Gastrocnemius medialis (tissue), 4 donors: Measurements from ENCODE around the gene TMX1. TPM values are rescaled to one million over a fixed set of nuclear protein-coding genes. Genes with fewer than 3 reads are reported as not detected.

Experiments used
- ATAC-seq, 2 donors: fragments of 150-250 bp; one replicate each; pipeline ENCODE4 v1.9.1; 2016
- DNase-seq, 2 donors: peaks; one replicate each; pipeline ENCODE4 v3.0.0-alpha.2; 2019
- H3K27ac ChIP-seq, 4 donors: fragments of 200-600 bp; sonication (generic); 1 replicate in 1 of 4; 2 replicates in 3 of 4; pipeline ENCODE4 v1.5.1; 2016 to 2018; ENCODE audit warnings: mild to moderate bottlenecking in 2 of 4, moderate library complexity in 1 of 4
- H3K27me3 ChIP-seq, 3 donors: fragments of 200-600 bp; sonication (generic) in 2 of 3; 1 replicate in 1 of 3; 2 replicates in 2 of 3; pipeline versions ENCODE4 v1.5.1 to v1.6.0; 2016 to 2019; ENCODE audit warnings: mild to moderate bottlenecking in 1 of 3, moderate library complexity in 1 of 3
- H3K36me3 ChIP-seq, 2 donors: fragments of 200-600 bp; sonication (generic) in 1 of 2; one replicate each; pipeline ENCODE4 v1.5.1; 2017 to 2018
- H3K4me1 ChIP-seq, 2 donors: fragments of 200-600 bp; sonication (generic) in 1 of 2; one replicate each; pipeline ENCODE4 v1.5.1; 2016 to 2017; ENCODE audit warnings: mild to moderate bottlenecking in 2 of 2
- H3K4me3 ChIP-seq, 4 donors: fragments of 200-600 bp; sonication (generic) in 3 of 4; 1 replicate in 1 of 4; 2 replicates in 3 of 4; pipeline ENCODE4 v1.5.1; 2016 to 2019; ENCODE audit warnings: mild to moderate bottlenecking in 2 of 4
- H3K9me3 ChIP-seq, 3 donors: fragments of 200-600 bp; sonication (generic) in 2 of 3; 1 replicate in 1 of 3; 2 replicates in 2 of 3; pipeline ENCODE4 v1.5.1; 2016 to 2019
- CTCF ChIP-seq, 5 experiments: fragments of 450-650 bp in 3 of 5; fragments of 200-600 bp in 2 of 5; sonication (generic) in 2 of 5; IDR thresholded peaks in 4 of 5; conservative IDR thresholded peaks in 1 of 5; 1 replicate in 4 of 5; 2 replicates in 1 of 5; pipeline ENCODE4 v1.5.1; 2016 to 2019; ENCODE audit warnings: antibody characterized with exemption in 5 of 5, mild to moderate bottlenecking in 3 of 5, moderate library complexity in 3 of 5
- POLR2A ChIP-seq, 2 donors: fragments of 450-650 bp; IDR thresholded peaks; one replicate each; pipeline ENCODE4 v1.6.1; 2017; ENCODE audit warnings: antibody characterized with exemption in 2 of 2, mild to moderate bottlenecking in 2 of 2, moderate library complexity in 2 of 2
- in situ Hi-C, 4 donors: fragments of 200-750 bp; cut with MboI; loops; one replicate each; pipeline versions ENCODE4 v1.15.0 to v1.8.0; 2017; ENCODE audit warnings: low sequenced_read_pairs in 4 of 4
- intact Hi-C: fragments of 100-400 bp; cut with DNase I; formaldehyde crosslinking; loops from one replicate; pipeline ENCODE4 v1.15.1; 2023; ENCODE audit warnings: low total_unique reads
- total RNA-seq, 4 donors: library from RNA; depleted of rRNA; stranded (reverse); fragments of >200 nt; gene quantifications; one replicate each; pipeline versions ENCODE4 v1.1.0 to v1.2.3, GENCODE V29; 2016

The TMX1 gene
- total RNA-seq, 4 donors from 2014 or later: 13.5 to 17.3 (median 15.7) TPM

- Histone ChIP-seq H3K36me3 (no peaks in the 10 kb centered on the region), H3K4me3 (no peak overlapping the region), H3K27ac (no peak overlapping the region), H3K27me3 (no peaks in the 10 kb centered on the region), H3K9me3 (no peaks in the 10 kb centered on the region), H3K4me1 (peaks cover 6 to 10% of the 10 kb centered on the region in 2 donors)
- intact Hi-C loops: no loop called here
- no peak for TF ChIP-seq CTCF (IDR thresholded peaks at IDR 0.05 in 4 of 5, conservative IDR thresholded peaks at IDR 0.05 in 1 of 5)
- no peak for TF ChIP-seq POLR2A (IDR thresholded peaks at IDR 0.05)
- ATAC-seq (no peak), DNase-seq (no peak)
- in situ Hi-C loops: loop anchor here in 3 of 4 donors (25.0 kb wide), 1 partner anchor 690 kb away; the partner anchor contains the start of gene RTRAF (in 3 of the 3)
Measured at GRCh38 chr14:51297066-51297465, 57.0 kb downstream of the TMX1 start.

- Histone ChIP-seq H3K9me3 (no peaks in the 10 kb centered on the region), H3K27me3 (no peaks in the 10 kb centered on the region), H3K4me3 (no peak overlapping the region), H3K27ac (no peak overlapping the region), H3K4me1 (no peaks in the 10 kb centered on the region), H3K36me3 (no peaks in the 10 kb centered on the region)
- ATAC-seq (no peak), DNase-seq (no peak)
- intact Hi-C loops (no loop called here), in situ Hi-C loops (loop anchor here in 3 of 4 donors (25.0 kb wide), 1 partner anchor 688 kb away; the partner anchor contains the start of gene RTRAF (in 3 of the 3))
- TF ChIP-seq POLR2A (IDR thresholded peaks at IDR 0.05) (no peak), CTCF (IDR thresholded peaks at IDR 0.05 in 4 of 5, conservative IDR thresholded peaks at IDR 0.05 in 1 of 5) (no peak)
Measured at GRCh38 chr14:51298895-51299294, 58.8 kb downstream of the TMX1 start.

- intact Hi-C loops: no loop called here
- H3K27ac ChIP-seq: no peak overlapping the region
- no peaks in the 10 kb centered on the region for H3K36me3 ChIP-seq
Measured at GRCh38 chr14:51302295-51303030, 62.4 kb downstream of the TMX1 start.

GRCh38 chr14:51304438-51304837 lies 64.4 kb downstream of the TMX1 start:
- no peak for TF ChIP-seq POLR2A (IDR thresholded peaks at IDR 0.05)
- no peaks in the 10 kb centered on the region for H3K9me3 ChIP-seq
- H3K36me3 ChIP-seq: no peaks in the 10 kb centered on the region
- no peak overlapping the region for H3K4me3 ChIP-seq
- in situ Hi-C loops (no loop called here), intact Hi-C loops (no loop called here)
- no peaks in the 10 kb centered on the region for H3K27me3 ChIP-seq
- DNase-seq: no peak
- no peaks in the 10 kb centered on the region for H3K4me1 ChIP-seq
- H3K27ac ChIP-seq: no peak overlapping the region
- ATAC-seq: no peak

More at GRCh38 chr14:51302295-51303030, 62.4 kb downstream of the TMX1 start:
- H3K9me3 ChIP-seq: no peaks in the 10 kb centered on the region
- no peaks in the 10 kb centered on the region for H3K4me1 ChIP-seq
- in situ Hi-C loops: no loop called here
- no peaks in the 10 kb centered on the region for H3K27me3 ChIP-seq
- ATAC-seq (no peak), DNase-seq (no peak)
- no peak overlapping the region for H3K4me3 ChIP-seq
- TF ChIP-seq POLR2A (IDR thresholded peaks at IDR 0.05) (no peak), CTCF (IDR thresholded peaks at IDR 0.05 in 4 of 5, conservative IDR thresholded peaks at IDR 0.05 in 1 of 5) (no peak)

GRCh38 chr14:51304941-51305340 lies 64.9 kb downstream of the TMX1 start:
- Histone ChIP-seq H3K36me3 (no peaks in the 10 kb centered on the region), H3K27me3 (no peaks in the 10 kb centered on the region), H3K27ac (no peak overlapping the region), H3K9me3 (no peaks in the 10 kb centered on the region), H3K4me3 (no peak overlapping the region), H3K4me1 (peaks cover 0 to under 1% of the 10 kb centered on the region in 2 donors)
- intact Hi-C loops: no loop called here
- ATAC-seq (no peak), DNase-seq (no peak)
- no peak for TF ChIP-seq POLR2A (IDR thresholded peaks at IDR 0.05)
- no peak for TF ChIP-seq CTCF (IDR thresholded peaks at IDR 0.05 in 4 of 5, conservative IDR thresholded peaks at IDR 0.05 in 1 of 5)
- in situ Hi-C loops: no loop called here
